Retinal pigment epithelial cell (primary cell): Measurements from ENCODE around the gene KCNAB1.

Experiments used
- DNase-seq: peaks from one replicate; pipeline ENCODE4 v3.0.0-alpha.2; 2010; ENCODE audit warnings: low read depth
- H3K4me3 ChIP-seq: 2 replicates; pipeline ENCODE4 v1.5.1; 2011; ENCODE audit warnings: mild to moderate bottlenecking, low read length, control low read depth, moderate library complexity
- TF ChIP-seq, protein P1 (sequence below): conservative IDR thresholded peaks from 2 replicates; pipeline ENCODE4 v1.5.1; 2011; ENCODE audit warnings: low read depth, low read length, control low read depth, inconsistent platforms

KCNAB1 gene

DNA sequence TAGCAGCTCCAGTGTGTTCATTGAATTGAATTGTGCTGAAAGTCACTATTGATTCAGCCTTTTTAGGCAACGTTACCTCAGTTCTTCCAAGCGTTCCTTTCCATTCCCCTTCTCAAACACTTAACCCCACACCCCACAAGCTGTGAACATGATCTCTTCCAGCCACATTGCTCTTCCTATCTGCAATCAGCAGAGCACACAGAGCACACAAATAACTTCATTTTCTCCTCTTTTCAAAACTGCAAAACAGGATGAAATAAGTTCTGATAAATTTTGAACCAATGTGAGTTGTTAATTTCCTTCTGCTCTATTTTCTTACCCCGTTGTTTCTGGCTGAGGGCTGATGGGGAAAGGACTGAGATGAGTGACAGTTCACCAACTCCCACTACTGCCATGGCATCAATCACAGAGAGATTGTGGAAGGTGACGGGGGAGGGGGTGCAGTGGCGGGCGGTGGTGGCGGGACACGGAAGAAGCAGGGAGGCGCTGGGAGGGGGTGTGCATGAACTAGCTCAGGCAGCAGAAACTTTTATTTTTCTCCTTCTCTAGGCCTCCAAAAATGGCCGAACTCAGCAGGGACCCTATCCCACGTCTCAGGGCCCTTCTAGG lies 287.3 kb downstream of the KCNAB1 start:
- DNase-seq: no peak
- TF ChIP-seq, protein P1, sequence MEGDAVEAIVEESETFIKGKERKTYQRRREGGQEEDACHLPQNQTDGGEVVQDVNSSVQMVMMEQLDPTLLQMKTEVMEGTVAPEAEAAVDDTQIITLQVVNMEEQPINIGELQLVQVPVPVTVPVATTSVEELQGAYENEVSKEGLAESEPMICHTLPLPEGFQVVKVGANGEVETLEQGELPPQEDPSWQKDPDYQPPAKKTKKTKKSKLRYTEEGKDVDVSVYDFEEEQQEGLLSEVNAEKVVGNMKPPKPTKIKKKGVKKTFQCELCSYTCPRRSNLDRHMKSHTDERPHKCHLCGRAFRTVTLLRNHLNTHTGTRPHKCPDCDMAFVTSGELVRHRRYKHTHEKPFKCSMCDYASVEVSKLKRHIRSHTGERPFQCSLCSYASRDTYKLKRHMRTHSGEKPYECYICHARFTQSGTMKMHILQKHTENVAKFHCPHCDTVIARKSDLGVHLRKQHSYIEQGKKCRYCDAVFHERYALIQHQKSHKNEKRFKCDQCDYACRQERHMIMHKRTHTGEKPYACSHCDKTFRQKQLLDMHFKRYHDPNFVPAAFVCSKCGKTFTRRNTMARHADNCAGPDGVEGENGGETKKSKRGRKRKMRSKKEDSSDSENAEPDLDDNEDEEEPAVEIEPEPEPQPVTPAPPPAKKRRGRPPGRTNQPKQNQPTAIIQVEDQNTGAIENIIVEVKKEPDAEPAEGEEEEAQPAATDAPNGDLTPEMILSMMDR: no peak
- no peak overlapping the region for H3K4me3 ChIP-seq

DNA sequence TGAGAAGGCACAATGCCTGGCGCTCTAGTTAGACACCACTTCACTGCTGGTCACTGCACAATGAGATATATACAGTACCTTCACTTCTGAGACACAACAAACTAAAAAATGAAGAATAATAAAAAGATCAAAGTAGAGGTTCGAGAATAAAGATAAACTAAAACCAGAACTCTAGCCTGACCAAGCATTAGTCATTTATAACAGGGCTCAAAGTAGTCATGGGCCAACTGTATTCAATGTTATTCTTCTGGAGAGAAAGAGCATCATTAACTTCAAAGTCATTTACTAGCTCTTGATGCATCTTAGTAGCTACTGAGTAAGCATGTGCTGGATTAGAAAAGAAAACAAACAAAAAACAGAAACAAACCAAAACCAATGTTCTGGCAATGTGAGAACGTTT lies 289.3 kb downstream of the KCNAB1 start:
- TF ChIP-seq, protein P1: no peak
- no peak for DNase-seq
- no peak overlapping the region for H3K4me3 ChIP-seq

DNA sequence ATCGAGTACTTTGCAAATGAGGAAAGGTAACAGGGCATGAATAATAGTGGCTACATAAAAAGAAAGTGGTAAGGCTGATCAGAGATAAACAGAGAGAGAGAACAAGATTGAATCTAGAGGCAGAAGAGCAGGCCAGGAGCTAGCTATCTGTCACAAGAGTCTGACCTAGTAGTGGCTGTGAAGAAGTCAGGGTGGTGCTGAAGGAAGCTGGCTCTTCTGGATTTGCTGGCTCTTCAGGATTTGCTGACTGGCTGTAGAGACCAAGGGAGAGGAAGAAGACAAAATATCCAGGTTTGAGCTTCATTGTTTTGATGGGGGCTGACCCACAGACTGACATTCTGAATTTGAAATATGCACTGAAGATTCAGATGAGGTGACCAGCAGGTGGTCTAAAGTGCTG lies 292.2 kb downstream of the KCNAB1 start:
- no peak overlapping the region for H3K4me3 ChIP-seq
- TF ChIP-seq, protein P1: no peak
- no peak for DNase-seq

DNA sequence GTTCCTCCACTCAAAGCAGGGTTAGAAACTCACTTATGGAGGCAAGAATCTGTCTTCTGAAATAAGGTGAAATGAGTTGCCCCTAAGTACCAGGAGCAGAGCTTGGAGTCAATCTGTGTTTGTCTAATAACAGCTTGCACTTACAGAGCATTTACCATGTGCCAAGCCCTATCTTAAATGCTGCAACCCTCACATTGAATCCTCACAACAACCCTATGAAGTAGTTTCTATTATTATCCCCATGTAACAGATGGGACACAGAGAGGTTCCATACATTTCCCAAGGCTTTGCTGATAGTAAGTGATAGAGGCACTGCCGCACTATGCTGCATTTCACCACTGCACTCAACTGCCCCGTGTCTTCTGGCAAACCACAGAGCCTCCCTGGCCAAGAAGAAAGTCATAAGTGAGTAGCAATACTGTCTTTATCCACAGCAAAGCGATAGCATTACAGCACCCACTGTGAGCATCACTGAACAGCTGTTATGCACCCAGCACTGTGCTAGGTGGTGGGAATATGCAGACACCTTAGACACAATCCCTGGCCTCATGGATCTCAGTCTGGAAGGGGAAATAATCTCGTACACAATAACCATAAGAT lies 293.0 kb downstream of the KCNAB1 start:
- no peak for DNase-seq
- TF ChIP-seq, protein P1: no peak
- H3K4me3 ChIP-seq: no peak overlapping the region

DNA sequence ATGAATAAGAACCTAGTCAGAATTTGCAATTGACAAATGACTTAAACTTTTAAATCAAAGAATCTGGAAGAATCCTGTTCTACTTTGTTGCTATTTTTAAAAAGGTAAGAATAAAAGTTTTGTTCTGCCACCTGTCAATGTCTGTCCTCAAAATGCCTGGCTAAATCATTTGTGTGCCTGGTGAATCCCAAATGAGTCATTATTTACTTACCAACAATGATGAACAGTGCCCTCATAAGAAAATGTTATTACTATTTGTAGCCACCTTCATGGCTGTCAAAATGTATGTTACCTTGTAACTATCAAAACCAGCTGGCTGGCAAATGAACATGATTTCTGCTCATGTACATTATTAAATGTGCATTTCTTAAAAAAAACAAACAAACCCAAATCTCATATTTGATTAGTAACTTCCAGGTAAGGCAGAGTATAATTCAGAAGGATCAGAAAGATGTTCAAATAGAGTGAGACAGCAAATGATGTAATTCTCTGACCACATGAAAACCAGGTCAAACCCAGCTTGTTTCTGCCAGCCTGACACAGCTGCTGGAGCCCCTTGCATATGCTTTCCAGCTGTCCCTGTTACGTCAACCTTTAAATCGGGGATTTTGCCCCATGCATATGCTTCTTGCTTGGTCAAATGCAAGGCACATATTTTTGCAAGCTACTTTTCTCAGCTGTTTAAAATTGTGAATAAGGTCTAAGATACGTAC lies 296.6 kb downstream of the KCNAB1 start:
- TF ChIP-seq, protein P1: no peak
- no peak for DNase-seq
- H3K4me3 ChIP-seq: no peak overlapping the region

DNA sequence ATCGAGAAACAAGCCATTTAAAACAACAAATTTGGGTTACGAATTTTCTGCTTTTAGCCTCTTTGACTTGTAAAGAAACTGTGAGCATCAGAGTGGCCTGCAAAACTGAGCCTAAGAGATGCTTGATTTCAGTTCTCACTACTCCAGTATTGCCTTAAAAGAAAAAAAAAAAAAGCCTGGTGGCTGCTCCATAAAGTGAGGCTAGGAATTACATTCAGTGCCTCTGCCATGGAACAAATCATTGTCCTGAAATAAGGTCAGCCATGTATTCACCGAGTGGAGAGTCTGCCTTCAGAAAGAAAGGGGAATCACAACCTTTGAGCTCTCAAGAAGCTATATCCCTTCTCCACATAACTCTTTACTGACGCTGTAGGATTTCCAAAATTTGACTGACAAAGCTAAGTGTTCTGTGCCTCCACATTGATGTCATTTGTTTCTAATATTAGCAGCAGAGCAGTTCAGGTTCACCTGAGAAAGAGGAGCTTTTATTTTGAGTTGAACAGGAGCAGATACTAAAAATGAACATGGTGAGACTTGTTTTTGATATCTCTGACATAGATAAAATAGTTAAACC lies 297.3 kb downstream of the KCNAB1 start:
- DNase-seq: no peak
- H3K4me3 ChIP-seq: no peak overlapping the region
- TF ChIP-seq, protein P1: no peak
